Activated CD8-positive, alpha-beta memory T cell treated with anti-CD3 and anti-CD28 coated beads for 48 hours (primary cell): Measurements from ENCODE around the gene SNAPC1.
A peak's percentile ranks its signal among the peaks of the same experiment; 100 is the strongest.

Source experiments
- DNase-seq, 3 experiments: peaks; one replicate each; pipeline ENCODE4 v3.0.0-alpha.2; 2020; ENCODE audit warnings: low read depth in 2 of 3, low spot score in 2 of 3

SNAPC1 gene

GRCh38 chr14:61811882-61812346 is 49.7 kb downstream of the SNAPC1 start:
- DNase-seq = no peak

GRCh38 chr14:61812347-61813095 is 50.3 kb downstream of the SNAPC1 start, which contains the start of gene SYT16:
Gene SYT16, plus strand, starts transcription at chr14:61812703.
- DNase-seq = no peak

- no peak for DNase-seq
Measured at GRCh38 chr14:61813096-61813606, 50.9 kb downstream of the SNAPC1 start.

- DNase-seq = no peak
Measured at GRCh38 chr14:61822458-61822857, 60.2 kb downstream of the SNAPC1 start.

GRCh38 chr14:61832783-61833182 is 70.6 kb downstream of the SNAPC1 start:
- no peak for DNase-seq

- no peak for DNase-seq
Measured at GRCh38 chr14:61836184-61836583, 74.0 kb downstream of the SNAPC1 start.

- DNase-seq = no peak
Measured at GRCh38 chr14:61836807-61837206, 74.6 kb downstream of the SNAPC1 start.

- peak in 2 of 3 experiments; percentile 31 to 54 for DNase-seq
Measured at GRCh38 chr14:61837336-61838229, 75.4 kb downstream of the SNAPC1 start.

- no peak for DNase-seq
Measured at GRCh38 chr14:61838661-61839245, 76.5 kb downstream of the SNAPC1 start.

GRCh38 chr14:61839507-61839906 is 77.3 kb downstream of the SNAPC1 start:
- DNase-seq = no peak

- no peak for DNase-seq
Measured at GRCh38 chr14:61841145-61841544, 78.9 kb downstream of the SNAPC1 start.
